Measurements from ENCODE around the gene PCID2. TPM values are rescaled to one million over a fixed set of nuclear protein-coding genes. Genes with fewer than 3 reads are reported as not detected.

PCID2 gene
- total RNA-seq, 3 donors from 2014 or later, result 26.8 to 51.6 (median 35.0) TPM

- Histone ChIP-seq H3K4me1 (ENCODE audit: low read depth) (no peaks in the 10 kb centered on the region), H3K4me3 (no peak overlapping the region), H3K36me3 (ENCODE audit: low read depth) (no peaks in the 10 kb centered on the region), H3K9me3 (no peaks in the 10 kb centered on the region)
- intact Hi-C loops (cut with DNase I, micrococcal nuclease), result no loop called here
- ATAC-seq (no peak), DNase-seq (no peak)
- TF ChIP-seq CTCF (IDR thresholded peaks at IDR 0.05), result no peak
These were observed 15.6 kb downstream of the PCID2 start for GRCh38 chr13:113192902-113193301.

- H3K4me1 ChIP-seq (ENCODE audit: low read depth), result no peaks in the 10 kb centered on the region
- intact Hi-C loops (cut with DNase I, micrococcal nuclease), result no loop called here
- no peaks in the 10 kb centered on the region for H3K9me3 ChIP-seq
- ATAC-seq (no peak), DNase-seq (no peak)
- H3K36me3 ChIP-seq (ENCODE audit: low read depth), result no peaks in the 10 kb centered on the region
- no peak for TF ChIP-seq CTCF (IDR thresholded peaks at IDR 0.05)
- no peak overlapping the region for H3K4me3 ChIP-seq
These were observed 16.2 kb downstream of the PCID2 start for GRCh38 chr13:113192279-113192678.

- Histone ChIP-seq H3K9me3 (no peaks in the 10 kb centered on the region), H3K36me3 (ENCODE audit: low read depth) (no peaks in the 10 kb centered on the region), H3K4me3 (no peak overlapping the region), H3K4me1 (ENCODE audit: low read depth) (no peaks in the 10 kb centered on the region)
- no peak for DNase-seq
- intact Hi-C loops (cut with DNase I, micrococcal nuclease), result no loop called here
- TF ChIP-seq CTCF (IDR thresholded peaks at IDR 0.05), result no peak
- ATAC-seq, result no peak
These were observed 18.3 kb downstream of the PCID2 start for GRCh38 chr13:113190181-113190580.

GRCh38 chr13:113187883-113188665 is 20.4 kb downstream of the PCID2 start:
- TF ChIP-seq CTCF (IDR thresholded peaks at IDR 0.05), result no peak
- ATAC-seq, result no peak
- H3K4me1 ChIP-seq (ENCODE audit: low read depth), result no peaks in the 10 kb centered on the region
- H3K4me3 ChIP-seq, result no peak overlapping the region
- no peaks in the 10 kb centered on the region for H3K9me3 ChIP-seq
- H3K36me3 ChIP-seq (ENCODE audit: low read depth), result no peaks in the 10 kb centered on the region
- no peak for DNase-seq
- intact Hi-C loops (cut with DNase I, micrococcal nuclease), result no loop called here

- ATAC-seq, result peak; percentile 77
- Histone ChIP-seq H3K9me3 (no peaks in the 10 kb centered on the region), H3K36me3 (ENCODE audit: low read depth) (no peaks in the 10 kb centered on the region), H3K4me3 (no peak overlapping the region), H3K4me1 (ENCODE audit: low read depth) (no peaks in the 10 kb centered on the region)
- peak in 2 of 3 donors; percentile 45 to 80 for DNase-seq
- intact Hi-C loops (cut with DNase I, micrococcal nuclease), result no loop called here
- no peak for TF ChIP-seq CTCF (IDR thresholded peaks at IDR 0.05)
These were observed 21.2 kb downstream of the PCID2 start for GRCh38 chr13:113187263-113187669.
